Renal cortex interstitium (tissue), 11 donors: ENCODE measurements around the gene PAX6. TPM values are rescaled to one million over a fixed set of nuclear protein-coding genes. Genes with fewer than 3 reads are reported as not detected.

Experiments
- DNase-seq, 11 donors: peaks; one replicate each; pipeline ENCODE4 v3.0.0-alpha.2; 2013; ENCODE audit warnings: low read depth in 9 of 11, low spot score in 4 of 11; ENCODE audit errors: extremely low read depth in 1 of 11
- polyA plus RNA-seq, 3 donors: library from polyadenylated mRNA; unstranded; fragments of 120-200 nt; gene quantifications; one replicate each; pipeline ENCODE4 v1.2.1, GENCODE V29; 2013; ENCODE audit not compliant: insufficient read length in 3 of 3

The PAX6 gene
- polyA plus RNA-seq, 3 donors = 0.06 TPM; not detected in 2

DNA sequence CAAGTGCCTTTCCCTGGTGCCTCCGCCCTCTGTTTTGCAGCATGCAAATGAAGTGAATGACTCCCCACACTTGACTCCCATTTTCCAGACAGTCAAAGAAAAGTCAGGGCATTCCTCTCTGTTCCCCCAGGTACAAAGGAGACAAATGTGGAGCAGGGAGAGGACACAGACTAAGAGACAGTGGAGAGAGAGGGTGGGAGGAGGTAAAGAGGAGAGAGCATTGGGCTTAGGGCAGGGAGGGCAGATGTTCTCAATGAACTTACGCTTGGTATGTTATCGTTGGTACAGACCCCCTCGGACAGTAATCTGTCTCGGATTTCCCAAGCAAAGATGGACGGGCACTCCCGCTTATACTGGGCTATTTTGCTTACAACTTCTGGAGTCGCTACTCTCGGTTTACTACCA is 9.8 kb downstream of the PAX6 start:
- no peak for DNase-seq

DNA sequence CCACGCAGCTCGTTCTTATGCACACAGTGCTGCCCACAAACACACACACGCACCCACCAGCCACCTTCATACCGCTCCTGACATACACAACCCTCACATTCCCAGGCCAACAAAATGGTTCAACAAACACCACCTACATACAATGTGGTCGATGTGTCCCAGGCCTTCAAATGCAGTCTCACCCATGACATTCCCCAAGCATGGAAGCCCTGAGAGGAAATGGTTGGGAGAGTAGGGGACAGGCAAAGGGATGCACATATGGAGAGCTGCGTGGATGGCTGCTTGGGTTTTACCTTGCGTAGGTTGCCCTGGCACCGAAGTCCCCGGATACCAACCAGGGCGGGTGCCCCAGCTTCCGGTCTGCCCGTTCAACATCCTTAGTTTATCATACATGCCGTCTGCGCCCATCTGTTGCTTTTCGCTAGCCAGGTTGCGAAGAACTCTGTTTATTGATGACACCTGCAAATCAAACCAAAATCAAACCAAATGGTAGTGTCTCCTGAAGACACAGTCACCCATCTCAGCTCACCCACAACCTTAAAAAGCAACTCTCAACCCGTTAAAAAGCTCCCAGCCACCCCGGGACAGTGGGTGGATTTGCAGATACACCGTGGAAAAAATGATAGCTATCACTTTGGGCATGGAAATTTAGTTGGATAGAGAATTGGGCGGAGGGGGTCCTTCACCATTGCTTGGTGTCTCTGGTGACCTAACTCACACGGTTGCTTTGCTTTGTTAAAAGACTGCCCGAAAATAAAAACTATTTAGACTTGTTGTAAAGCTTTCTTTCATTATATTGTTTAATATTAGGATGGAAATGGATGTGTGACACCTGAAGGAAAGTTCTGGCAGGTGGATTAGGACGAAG is 10.5 kb downstream of the PAX6 start:
- no peak for DNase-seq

DNA sequence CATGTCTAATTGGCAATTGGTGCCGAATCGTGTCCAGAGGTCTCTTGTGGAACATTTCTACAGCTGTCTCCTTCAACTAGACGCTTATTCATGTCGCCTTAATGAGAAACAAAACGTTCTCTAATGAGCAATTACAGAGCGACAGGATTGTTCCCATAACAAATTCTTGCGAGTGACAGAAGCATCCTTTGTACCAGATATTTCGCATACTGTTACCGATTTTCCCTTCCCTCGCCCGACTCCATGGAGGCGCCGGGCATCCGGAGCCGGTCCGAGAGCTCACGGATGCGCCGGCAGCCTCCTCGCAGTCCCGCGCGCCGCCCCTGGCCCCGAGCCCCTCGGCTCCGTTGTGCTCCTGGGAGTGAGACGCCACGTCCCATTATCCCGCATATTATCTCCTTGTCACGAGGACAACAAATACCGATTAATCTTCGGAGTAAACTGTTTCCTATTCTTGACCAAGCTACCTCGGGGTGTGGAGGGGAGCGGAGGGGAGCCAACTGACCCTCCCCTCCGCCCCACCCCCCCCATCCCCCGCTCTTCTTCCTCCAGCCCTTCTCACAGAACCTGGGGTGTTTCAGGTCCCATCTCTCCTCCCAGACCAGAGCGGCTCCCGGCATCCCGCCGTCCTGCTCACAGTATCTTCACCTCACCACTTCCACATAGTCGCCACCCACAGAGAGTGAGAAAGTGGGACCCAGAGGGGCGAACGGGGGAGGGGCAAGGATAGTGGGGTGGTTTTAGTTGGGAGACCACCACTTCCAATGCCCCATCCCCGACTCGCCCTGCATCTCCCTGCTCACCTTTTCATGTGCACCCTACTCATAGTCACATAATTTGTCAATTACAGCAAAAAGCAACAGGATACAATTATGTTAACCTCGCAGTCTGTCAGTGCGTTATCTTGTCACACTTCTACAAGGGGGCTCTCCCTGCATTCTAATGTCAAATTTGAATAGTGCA is 11.4 kb downstream of the PAX6 start:
- DNase-seq = no peak

DNA sequence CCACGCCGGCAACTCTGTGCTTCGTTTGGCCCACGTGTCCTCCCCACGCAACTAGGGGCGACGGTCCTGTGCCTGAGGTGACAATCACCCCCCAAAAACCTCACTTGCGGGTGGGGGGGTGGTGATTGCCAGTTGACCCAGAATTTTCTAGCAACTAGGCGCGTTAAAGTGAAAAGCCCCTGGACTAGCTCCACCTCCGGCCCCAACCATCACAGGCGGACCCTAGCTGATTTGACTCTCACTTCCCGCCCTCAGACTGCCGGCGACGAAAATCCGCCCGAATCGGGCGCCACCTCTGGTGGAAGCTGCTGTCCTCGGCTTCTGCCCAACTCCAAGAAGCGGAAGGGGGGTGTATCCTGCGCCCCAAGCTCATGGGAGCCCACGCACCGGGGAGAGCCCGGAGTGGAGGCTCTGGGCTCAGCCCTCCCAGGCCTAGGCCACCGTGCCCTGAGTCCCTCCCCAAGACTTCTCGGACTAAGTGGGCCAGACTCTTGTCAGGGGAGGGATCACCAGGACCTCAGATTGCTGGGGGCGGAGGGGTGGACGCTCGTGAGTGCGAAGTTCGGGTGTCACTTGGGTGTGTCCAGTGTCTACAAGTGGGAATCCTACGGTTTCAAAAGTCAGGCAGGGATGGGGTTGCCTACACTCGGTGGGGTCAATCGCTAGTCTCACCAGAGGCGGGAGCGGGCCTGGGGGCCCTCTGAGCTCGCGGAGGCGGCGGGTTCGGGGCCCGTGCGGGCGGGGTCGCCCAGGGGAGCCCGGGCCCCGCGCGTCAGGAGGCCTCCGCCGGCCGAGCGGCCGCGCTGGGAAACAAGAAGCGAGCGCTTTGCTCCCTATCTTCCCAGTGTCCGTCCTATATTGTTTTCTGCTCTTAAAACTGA is 12.3 kb downstream of the PAX6 start:
- DNase-seq = no peak

DNA sequence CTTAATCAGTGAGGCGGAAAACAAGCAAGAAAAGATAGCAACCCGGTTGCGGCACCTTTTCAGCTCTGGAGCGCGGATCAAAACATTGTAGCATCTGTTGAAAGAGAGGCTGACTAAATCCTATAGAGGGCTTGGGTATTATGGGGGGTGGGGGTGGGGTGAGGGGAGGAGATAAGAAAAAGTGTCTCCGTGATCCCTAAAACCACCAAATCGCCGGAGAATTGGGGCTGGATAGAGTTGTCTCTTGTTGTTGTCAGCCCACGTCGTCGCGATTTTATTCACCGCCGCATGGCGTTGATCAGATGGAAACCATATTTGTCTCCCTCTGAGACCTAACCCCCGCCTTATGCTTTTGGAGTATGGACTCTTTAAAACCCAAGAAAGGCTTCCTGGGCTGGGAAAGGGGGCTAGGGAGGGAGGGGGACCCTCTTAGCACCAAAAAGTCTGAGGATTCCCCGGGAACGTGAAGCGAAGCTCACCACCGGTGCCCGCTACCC is 13.0 kb downstream of the PAX6 start:
- DNase-seq = no peak

DNA sequence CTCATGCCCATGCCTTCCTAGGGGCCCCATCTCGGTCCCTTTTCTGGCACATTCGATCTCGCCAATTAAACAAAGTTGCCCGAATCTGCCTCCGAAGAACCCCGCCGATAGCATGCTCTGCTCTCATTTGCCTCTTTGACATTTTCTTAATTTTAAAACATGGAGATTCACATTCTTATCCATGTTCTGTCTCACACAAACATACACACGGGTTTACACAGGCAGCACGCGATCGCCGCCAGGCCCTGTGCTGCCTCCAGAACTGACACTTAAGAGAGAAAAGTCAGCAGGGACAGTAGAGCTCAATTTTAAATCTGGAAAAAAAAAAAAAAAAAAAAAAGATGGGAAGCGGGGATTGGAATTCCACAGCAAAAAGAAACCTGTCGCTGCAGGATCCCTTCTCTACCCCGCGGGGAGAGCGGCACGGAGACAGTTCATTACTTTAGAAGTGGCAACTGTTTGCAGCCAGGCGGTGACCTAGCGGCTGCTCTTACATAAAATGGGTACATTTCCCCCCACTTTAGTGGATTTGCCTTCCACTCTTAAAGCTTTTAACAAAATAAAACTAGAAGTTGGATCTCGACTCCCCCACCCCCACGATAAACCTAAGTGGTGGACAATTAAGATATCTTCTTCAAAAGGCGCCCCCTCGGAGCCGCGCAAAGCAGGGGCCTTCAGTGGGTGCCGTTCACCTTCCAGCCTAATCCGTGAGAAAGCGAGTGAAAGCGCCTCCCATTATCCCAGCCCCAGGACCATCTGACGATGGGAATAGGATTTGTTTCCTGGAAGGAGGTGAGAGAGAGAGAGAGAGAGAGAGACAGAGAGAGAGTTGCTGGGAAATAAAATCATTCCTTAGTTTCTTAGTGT is 13.7 kb downstream of the PAX6 start:
- DNase-seq = no peak

DNA sequence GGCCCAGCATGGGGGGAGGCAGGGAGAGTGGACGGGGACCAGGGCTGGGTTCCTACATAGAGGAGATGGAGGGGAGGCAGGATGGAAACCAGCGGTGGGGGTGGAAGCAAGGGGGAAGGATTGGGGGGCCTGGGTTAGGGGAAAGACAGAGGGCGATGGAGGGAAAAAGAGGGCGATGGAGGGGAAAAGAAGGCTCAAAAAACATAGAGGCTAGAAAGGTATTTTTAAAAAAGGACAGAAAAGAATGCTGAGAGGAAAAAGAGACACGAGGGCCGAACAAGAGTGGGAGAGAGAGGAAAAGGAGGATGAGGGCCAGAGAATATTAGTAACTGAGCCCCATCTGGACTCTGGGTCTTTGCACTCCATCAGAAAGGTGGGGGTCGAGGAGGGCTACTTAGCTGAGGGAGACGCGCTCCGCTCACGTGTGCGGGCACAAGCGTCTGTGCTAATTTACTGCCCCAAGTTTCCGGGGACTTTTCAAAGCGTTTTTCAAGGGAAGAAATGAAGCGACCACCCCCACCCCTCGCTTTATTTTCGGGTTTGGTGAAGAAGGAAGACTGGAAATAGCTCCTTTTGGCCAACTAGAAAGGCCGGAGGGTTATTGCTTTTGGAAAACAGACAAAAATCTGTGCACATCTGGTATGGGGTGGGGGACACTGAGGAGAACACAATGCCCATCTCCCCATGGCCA is 14.5 kb downstream of the PAX6 start:
- no peak for DNase-seq

DNA sequence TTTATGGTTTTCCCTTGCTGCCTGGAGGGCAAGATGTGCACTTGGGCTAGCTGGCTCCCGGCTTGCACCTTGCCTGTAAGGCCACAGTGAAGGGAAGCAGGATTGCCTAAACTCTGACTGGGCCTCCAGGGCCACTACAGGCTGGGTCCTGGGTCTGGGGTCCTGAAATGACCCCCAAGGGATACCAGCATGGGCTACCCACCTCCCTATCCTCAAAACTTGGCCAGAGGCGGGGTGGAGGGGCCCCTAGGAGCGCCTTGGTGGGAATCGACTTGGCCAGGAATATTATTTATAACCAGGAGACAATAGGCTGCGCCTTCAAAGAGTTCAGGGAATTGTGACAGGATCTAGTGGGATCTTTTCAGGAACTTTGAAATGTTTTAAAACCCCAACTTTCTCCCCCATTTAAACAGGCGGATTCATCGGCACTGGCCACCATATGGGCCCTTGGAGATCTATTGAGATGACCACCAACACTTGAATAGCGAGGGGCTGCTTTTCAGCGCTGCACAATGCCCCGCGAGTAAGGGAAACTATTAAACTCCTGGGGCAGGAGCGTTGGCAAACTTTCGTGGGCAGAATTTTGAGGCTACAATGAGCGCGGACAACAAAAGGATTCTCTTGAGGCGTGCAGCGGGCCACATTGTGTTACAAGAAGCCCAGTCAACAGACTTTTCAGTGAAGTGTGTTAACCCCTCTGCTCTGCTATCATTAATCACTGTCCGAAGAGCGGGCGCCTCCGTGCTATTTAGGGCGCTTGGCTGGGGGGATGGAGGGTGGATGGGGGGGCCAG is 15.2 kb downstream of the PAX6 start:
- no peak for DNase-seq

DNA sequence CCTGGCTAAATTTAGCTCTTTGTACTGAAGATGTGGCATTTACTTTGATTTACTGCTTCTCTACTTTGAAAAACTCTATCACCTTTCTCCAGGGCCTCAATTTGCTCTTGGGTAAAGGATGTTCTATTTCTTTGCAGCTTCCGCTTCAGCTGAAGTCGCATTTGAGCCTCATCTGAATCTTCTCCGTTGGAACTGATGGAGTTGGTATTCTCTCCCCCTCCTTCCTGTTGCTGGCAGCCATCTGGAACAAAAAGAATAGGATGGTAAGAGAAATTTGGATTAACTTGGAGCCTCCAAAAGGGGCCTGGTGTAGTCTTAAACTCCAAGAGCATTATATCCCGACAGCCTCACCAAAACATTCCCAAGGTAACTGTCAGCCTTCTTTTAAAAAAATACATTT is 16.6 kb downstream of the PAX6 start:
- no peak for DNase-seq

DNA sequence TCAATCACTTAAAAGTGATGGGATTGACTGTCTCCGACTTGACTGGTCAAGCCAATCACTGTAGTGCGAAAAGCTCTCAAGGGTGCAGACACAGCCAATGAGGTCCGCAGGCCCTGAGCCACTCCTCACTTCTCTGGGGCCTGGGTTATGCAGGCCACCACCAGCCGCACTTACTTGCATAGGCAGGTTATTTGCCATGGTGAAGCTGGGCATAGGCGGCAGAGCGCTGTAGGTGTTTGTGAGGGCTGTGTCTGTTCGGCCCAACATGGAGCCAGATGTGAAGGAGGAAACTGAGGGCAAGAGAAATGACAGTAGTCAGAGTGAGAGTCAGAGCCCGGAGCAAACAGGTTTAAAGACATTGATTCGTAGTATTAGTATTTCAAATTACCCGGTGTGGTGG is 17.9 kb downstream of the PAX6 start:
- DNase-seq = no peak

DNA sequence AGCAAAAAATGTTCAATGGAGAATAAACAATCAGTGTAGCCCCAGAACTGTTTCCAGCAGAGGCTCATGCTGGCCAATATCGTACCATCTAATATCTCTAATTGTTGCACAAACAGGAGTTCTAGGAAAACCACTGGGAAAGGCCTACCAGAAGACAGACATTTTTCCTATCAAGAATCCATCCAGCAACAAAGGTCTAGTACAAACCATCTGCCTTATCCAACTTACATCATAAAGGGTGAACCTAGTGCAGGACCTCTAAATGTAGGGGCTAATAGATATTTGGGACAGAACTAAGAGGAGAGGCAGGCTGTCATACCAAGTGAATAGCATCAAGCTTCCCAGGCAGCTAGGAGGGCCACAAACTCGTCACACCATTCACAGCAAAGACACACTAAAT is 18.7 kb downstream of the PAX6 start:
- DNase-seq = no peak

DNA sequence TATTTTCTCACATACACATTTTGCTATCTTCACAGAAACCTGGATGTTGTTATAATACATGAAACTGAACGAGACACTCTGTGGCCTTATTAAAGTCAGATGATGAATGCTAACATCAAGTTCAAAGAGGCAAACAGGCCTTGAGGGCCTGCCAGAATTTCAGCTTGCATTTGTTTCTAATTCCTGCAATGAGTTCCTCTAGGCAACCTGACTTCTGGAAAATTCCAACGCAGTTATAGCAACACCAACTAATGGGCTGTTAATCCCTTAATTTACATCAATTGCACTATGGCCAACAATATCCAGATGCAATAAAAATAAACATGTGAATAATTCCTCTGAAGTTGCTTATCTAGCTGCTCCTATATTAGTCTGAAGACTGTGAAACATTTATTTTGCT is 19.1 kb downstream of the PAX6 start:
- no peak for DNase-seq

DNA sequence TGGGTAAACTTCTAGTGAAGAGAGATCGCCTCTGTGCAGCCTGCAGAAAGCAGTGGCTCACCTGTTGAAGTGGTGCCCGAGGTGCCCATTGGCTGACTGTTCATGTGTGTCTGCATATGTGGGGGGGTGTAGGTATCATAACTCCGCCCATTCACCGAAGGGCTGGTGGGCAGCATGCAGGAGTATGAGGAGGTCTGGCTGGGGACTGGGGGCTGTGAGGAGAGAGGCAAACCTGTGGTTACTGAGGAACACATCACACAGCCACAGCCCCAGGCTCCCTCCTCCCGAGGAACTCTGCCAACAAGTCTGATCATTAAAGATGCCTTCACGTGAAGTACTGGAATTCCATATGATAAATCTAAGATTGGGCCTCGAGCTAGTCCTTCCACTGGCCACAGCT is 20.5 kb downstream of the PAX6 start:
- DNase-seq = no peak

DNA sequence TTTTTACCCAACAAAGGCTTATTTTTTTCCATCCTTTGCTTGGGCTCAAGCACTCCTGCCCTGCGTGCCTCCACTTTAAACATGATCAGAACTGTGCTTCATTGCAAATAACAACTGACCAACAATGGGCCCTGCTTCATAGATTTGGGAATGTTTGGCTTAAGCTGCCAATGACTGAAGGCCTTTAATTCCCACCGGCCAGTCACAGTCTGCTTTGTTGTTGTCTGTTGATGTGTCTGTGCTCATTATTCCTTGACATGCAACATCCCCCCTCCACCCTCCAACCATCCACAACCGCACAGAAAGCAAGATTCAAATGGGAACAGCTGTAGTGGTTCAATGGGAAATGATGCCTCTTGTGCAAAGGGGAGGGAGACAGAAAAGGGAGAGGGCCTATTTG is 23.0 kb downstream of the PAX6 start:
- DNase-seq = no peak

DNA sequence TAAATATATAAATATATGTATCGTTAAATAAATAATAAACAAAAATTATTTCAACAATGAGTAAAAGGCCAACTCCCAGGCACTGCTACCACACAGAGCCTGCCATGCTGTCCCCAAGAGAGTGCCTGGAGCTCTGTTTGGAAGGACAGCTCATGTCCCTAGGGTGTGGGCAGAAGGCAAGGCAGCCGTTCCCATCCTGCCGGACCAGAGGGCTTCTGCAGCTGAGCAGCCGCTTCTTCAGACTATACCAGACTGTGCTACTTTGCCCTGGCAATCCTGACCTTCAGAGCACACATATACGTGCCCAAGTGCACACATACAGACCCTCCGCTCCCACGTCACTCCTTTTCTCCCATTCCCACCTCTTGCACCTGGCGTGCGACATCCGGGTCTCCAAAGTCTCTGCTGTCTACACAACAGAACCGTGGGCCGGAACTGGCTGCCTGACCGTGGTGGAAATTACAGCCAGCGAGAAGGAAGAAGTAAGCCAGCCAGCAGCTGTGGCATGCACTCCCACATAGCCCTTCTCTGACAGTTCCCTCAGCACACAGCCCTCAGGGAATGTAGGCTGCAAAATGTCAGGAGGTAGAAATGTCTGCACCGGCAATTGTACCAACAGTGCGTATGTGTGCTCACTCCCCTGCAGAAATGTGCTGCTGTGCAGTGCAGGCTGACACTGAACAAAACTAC is 24.0 kb downstream of the PAX6 start:
- no peak for DNase-seq

DNA sequence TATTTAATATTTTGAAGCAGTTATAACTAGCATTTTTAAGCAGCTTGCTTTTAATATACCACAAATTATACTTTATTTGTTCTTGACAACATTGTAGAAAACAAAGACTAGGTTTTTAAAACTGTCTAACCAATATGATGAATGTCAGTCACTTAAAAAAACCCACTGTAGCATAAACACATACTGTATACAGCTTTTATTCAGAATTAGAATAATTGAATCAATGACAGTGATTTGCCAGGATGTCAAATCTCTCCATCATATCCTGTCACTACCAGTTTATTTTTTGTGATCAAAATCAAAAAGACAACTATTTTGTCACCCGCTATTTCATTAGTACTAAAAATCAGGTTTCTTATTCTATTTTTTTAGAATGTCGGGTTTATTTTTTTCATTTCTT is 26.5 kb downstream of the PAX6 start:
- DNase-seq = no peak
